Esophagus squamous epithelium (tissue), 4 donors: ENCODE measurements around the gene SHCBP1L.

ENCODE experiments used
- CTCF ChIP-seq, 6 experiments: fragments of 450-650 bp in 4 of 6; fragments of 200-600 bp in 2 of 6; sonication (generic) in 2 of 6; IDR thresholded peaks; one replicate each; pipeline ENCODE4 v1.5.1; 2016 to 2019; ENCODE audit warnings: antibody characterized with exemption in 6 of 6, mild to moderate bottlenecking in 4 of 6, moderate library complexity in 4 of 6
- POLR2A ChIP-seq, 4 donors: fragments of 450-650 bp; IDR thresholded peaks; one replicate each; pipeline ENCODE4 v1.6.1; 2017; ENCODE audit warnings: antibody characterized with exemption in 4 of 4, mild to moderate bottlenecking in 4 of 4, moderate library complexity in 3 of 4

GRCh38 chr1:182886985-182887384 lies 66.0 kb downstream of the SHCBP1L start:
- TF ChIP-seq CTCF (IDR thresholded peaks at IDR 0.05) (no peak), POLR2A (IDR thresholded peaks at IDR 0.05) (no peak)
